ENCODE results near the gene C1orf53. TPM values are rescaled to one million over a fixed set of nuclear protein-coding genes. Genes with fewer than 3 reads are reported as not detected.

Gene C1orf53
- total RNA-seq, 2 experiments from 2014 or later = 2.4 to 4.1 TPM

DNA sequence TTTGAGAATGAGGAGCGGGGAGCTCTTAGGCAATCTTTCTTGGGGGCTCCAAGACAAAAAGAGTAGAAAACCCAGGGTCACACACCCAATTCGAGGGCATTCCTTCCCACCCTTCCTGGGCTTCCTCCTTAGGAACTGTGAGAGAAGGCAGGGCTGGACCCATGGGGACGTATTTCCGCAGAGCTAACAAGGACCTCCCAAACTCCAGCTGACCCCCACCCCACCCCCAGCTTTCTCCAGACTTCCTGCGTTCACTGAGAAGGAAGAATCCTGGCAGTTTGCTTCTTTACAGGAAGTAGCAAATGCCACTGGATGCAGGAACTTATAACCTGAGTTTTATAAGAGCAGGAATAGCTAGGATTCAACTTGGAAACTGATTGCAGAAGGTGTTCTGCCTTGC, 12.1 kb downstream of the C1orf53 start:
- Histone ChIP-seq H3K4me2 (ENCODE audit: low read length) (no peak overlapping the region), H3K4me3 (ENCODE audit: low read depth, low read length, poor library complexity, severe bottlenecking) (no peak overlapping the region), H3K9me3 (ENCODE audit: low read length) (no peaks in the 10 kb centered on the region), H3K27ac (ENCODE audit: low read depth, low read length, poor library complexity, severe bottlenecking) (no peak overlapping the region), H3K9me2 (ENCODE audit: insufficient read depth, low read length) (no peaks in the 10 kb centered on the region), H3K4me1 (ENCODE audit: insufficient read depth, low read length, poor library complexity, severe bottlenecking) (no peaks in the 10 kb centered on the region), H4K20me1 (ENCODE audit: insufficient read depth, low read length) (no peaks in the 10 kb centered on the region), H2AFZ (ENCODE audit: low read length) (no peak overlapping the region), H3K79me2 (ENCODE audit: insufficient read depth, low read depth, low read length) (no peaks in the 10 kb centered on the region), H3K36me3 (ENCODE audit: insufficient read depth, low read length) (no peaks in the 10 kb centered on the region)
- ChIA-PET CTCF (ENCODE audit: unreplicated experiment) (interaction anchor here (0.9 kb wide), 1 partner anchor 10 kb away, joined by 4 read pairs; no protein-coding TSS in a partner anchor), POLR2A (interaction anchor here (1.2 kb wide), 1 partner anchor 11 kb away, joined by 4 read pairs; no protein-coding TSS in a partner anchor)
- no peak for TF ChIP-seq EZH2phosphoT487 (IDR thresholded peaks at IDR 0.05; ENCODE audit: borderline replicate concordance, low read depth, low read length)
- TF ChIP-seq, protein P1, sequence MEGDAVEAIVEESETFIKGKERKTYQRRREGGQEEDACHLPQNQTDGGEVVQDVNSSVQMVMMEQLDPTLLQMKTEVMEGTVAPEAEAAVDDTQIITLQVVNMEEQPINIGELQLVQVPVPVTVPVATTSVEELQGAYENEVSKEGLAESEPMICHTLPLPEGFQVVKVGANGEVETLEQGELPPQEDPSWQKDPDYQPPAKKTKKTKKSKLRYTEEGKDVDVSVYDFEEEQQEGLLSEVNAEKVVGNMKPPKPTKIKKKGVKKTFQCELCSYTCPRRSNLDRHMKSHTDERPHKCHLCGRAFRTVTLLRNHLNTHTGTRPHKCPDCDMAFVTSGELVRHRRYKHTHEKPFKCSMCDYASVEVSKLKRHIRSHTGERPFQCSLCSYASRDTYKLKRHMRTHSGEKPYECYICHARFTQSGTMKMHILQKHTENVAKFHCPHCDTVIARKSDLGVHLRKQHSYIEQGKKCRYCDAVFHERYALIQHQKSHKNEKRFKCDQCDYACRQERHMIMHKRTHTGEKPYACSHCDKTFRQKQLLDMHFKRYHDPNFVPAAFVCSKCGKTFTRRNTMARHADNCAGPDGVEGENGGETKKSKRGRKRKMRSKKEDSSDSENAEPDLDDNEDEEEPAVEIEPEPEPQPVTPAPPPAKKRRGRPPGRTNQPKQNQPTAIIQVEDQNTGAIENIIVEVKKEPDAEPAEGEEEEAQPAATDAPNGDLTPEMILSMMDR (conservative IDR thresholded peaks at IDR 0.05; ENCODE audit: low read length) = no peak
- intact Hi-C loops (cut with micrococcal nuclease; ENCODE audit: unreplicated experiment) = no loop called here
- DNase-seq (ENCODE audit: low spot score) = no peak
- BruUV-seq (replicated peaks) = no TSS peak

DNA sequence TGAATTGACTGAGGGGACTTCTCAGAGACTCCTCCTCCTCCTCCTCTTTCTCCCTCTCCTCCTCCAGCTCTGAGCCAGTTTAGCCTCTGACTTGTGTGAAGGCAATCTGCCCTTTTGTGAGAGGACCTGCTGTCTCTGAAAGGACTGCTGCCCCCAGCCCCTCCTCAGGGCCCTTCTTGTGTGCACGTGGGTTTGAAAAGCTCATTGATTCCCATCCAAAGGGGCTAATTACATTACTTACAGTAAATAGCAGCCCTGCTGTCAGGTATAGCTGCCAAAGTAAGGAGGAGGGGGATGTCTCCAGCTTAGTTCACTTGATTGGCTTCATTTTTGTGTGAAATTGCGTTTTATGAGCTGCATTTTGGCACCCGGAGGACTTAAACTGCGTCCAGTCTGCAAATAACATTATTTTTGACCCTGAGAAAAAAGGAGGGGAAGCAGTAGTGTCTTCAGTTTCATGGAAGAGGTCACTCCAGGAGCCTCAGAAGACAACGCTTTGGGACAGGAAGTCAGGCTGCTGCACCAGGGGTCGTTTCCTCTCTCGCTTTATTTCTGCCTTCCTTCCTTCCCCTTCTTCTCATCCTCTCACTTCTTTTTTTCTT, 12.9 kb downstream of the C1orf53 start:
- H3K4me1 ChIP-seq (ENCODE audit: insufficient read depth, low read length, poor library complexity, severe bottlenecking) = no peaks in the 10 kb centered on the region
- H3K9me3 ChIP-seq (ENCODE audit: low read length) = no peaks in the 10 kb centered on the region
- H3K4me2 ChIP-seq (ENCODE audit: low read length) = no peak overlapping the region

More for the DNA sequence above, 12.9 kb downstream of the C1orf53 start:
- no TSS peak for BruUV-seq (replicated peaks)
- no peaks in the 10 kb centered on the region for H3K9me2 ChIP-seq (ENCODE audit: insufficient read depth, low read length)
- TF ChIP-seq, protein P1 (conservative IDR thresholded peaks at IDR 0.05; ENCODE audit: low read length) = no peak
- TF ChIP-seq EZH2phosphoT487 (IDR thresholded peaks at IDR 0.05; ENCODE audit: borderline replicate concordance, low read depth, low read length) = no peak
- no peak overlapping the region for H3K4me3 ChIP-seq (ENCODE audit: low read depth, low read length, poor library complexity, severe bottlenecking)
- H3K36me3 ChIP-seq (ENCODE audit: insufficient read depth, low read length) = no peaks in the 10 kb centered on the region
- ChIA-PET POLR2A (interaction anchor here (0.7 to 1.2 kb wide), 2 partner anchors 11 to 134 kb away, joined by 4 to 6 read pairs; no protein-coding TSS in a partner anchor), CTCF (ENCODE audit: unreplicated experiment) (interaction anchor here (0.9 kb wide), 1 partner anchor 11 kb away, joined by 4 read pairs; no protein-coding TSS in a partner anchor)
- no peak overlapping the region for H3K27ac ChIP-seq (ENCODE audit: low read depth, low read length, poor library complexity, severe bottlenecking)
- intact Hi-C loops (cut with micrococcal nuclease; ENCODE audit: unreplicated experiment) = no loop called here
- H2AFZ ChIP-seq (ENCODE audit: low read length) = no peak overlapping the region
- no peaks in the 10 kb centered on the region for H3K79me2 ChIP-seq (ENCODE audit: insufficient read depth, low read depth, low read length)
- H4K20me1 ChIP-seq (ENCODE audit: insufficient read depth, low read length) = no peaks in the 10 kb centered on the region
- DNase-seq (ENCODE audit: low spot score) = no peak

Data from OCI-LY7 (cell line).